Trophoblast cell (in vitro differentiated cells and primary cell): ENCODE results near the gene ST3GAL5.

Experiments
- DNase-seq, 2 donors: peaks; one replicate each; pipeline ENCODE4 v3.0.0-alpha.2; 2016
- H2AFZ ChIP-seq: 2 replicates; pipeline ENCODE4 v1.6.1; 2013; ENCODE audit warnings: low read length, moderate library complexity, mild to moderate bottlenecking; ENCODE audit not compliant: insufficient read depth, poor library complexity
- H2AK5ac ChIP-seq: 2 replicates; pipeline ENCODE4 v1.6.1; 2013; ENCODE audit warnings: mild to moderate bottlenecking, low read length
- H2BK120ac ChIP-seq: 2 replicates; pipeline ENCODE4 v1.6.1; 2013; ENCODE audit warnings: low read length, mild to moderate bottlenecking, moderate library complexity; ENCODE audit not compliant: insufficient read depth, poor library complexity
- H2BK12ac ChIP-seq: 2 replicates; pipeline ENCODE4 v1.6.1; 2013; ENCODE audit warnings: mild to moderate bottlenecking, low read length, moderate library complexity
- H2BK5ac ChIP-seq: 2 replicates; pipeline ENCODE4 v1.6.1; 2013; ENCODE audit warnings: low read length, low read depth, moderate library complexity, mild to moderate bottlenecking; ENCODE audit not compliant: poor library complexity
- H3K14ac ChIP-seq: 2 replicates; pipeline ENCODE4 v1.6.1; 2013; ENCODE audit warnings: mild to moderate bottlenecking, low read length
- H3K18ac ChIP-seq: 2 replicates; pipeline ENCODE4 v1.6.1; 2013; ENCODE audit warnings: mild to moderate bottlenecking, low read length
- H3K23ac ChIP-seq: 2 replicates; pipeline ENCODE4 v1.6.1; 2013; ENCODE audit warnings: low read length
- H3K27ac ChIP-seq: 2 replicates; pipeline ENCODE4 v1.5.1; 2013; ENCODE audit warnings: low read depth, mild to moderate bottlenecking, inconsistent platforms, low read length, moderate library complexity
- H3K27me3 ChIP-seq: 2 replicates; pipeline ENCODE4 v1.6.1; 2013; ENCODE audit warnings: inconsistent platforms, mild to moderate bottlenecking, low read length, moderate library complexity; ENCODE audit not compliant: insufficient read depth
- H3K36me3 ChIP-seq, 2 experiments: 1 replicate in 1 of 2; 2 replicates in 1 of 2; pipeline ENCODE4 v1.6.1; 2013; ENCODE audit warnings: low read length in 2 of 2, mild to moderate bottlenecking in 2 of 2, moderate library complexity in 1 of 2; ENCODE audit not compliant: insufficient read depth in 2 of 2, control insufficient read depth in 1 of 2
- H3K4ac ChIP-seq: 2 replicates; pipeline ENCODE4 v1.6.1; 2013; ENCODE audit warnings: low read depth, mild to moderate bottlenecking, low read length, moderate library complexity
- H3K4me1 ChIP-seq, 2 experiments: 1 replicate in 1 of 2; 2 replicates in 1 of 2; pipeline ENCODE4 v1.6.1; 2013; ENCODE audit warnings: low read length in 2 of 2, mild to moderate bottlenecking in 2 of 2, moderate library complexity in 1 of 2; ENCODE audit not compliant: insufficient read depth in 2 of 2, control insufficient read depth in 1 of 2
- H3K4me2 ChIP-seq: 2 replicates; pipeline ENCODE4 v1.6.1; 2013; ENCODE audit warnings: inconsistent platforms, mild to moderate bottlenecking, low read length, moderate library complexity
- H3K4me3 ChIP-seq: 2 replicates; pipeline ENCODE4 v1.5.1; 2013; ENCODE audit warnings: mild to moderate bottlenecking, low read depth, low read length, inconsistent platforms
- H3K79me1 ChIP-seq: one replicate; pipeline ENCODE4 v1.6.1; 2013; ENCODE audit warnings: low read length
- H3K79me2 ChIP-seq: 2 replicates; pipeline ENCODE4 v1.6.1; 2013; ENCODE audit warnings: low read length, mild to moderate bottlenecking; ENCODE audit not compliant: control insufficient read depth, insufficient read depth, poor library complexity
- H3K9ac ChIP-seq: 2 replicates; pipeline ENCODE4 v1.6.1; 2013; ENCODE audit warnings: mild to moderate bottlenecking, low read length
- H3K9me3 ChIP-seq: 2 replicates; pipeline ENCODE4 v1.6.1; 2013; ENCODE audit warnings: low read depth, mild to moderate bottlenecking, control low read depth, inconsistent platforms, low read length; ENCODE audit not compliant: insufficient read depth
- H4K12ac ChIP-seq: 2 replicates; pipeline ENCODE4 v1.6.1; 2013; ENCODE audit warnings: low read depth, mild to moderate bottlenecking, low read length, moderate library complexity
- H4K8ac ChIP-seq: 2 replicates; pipeline ENCODE4 v1.6.1; 2013; ENCODE audit warnings: low read depth, mild to moderate bottlenecking, low read length, moderate library complexity
- H4K91ac ChIP-seq: one replicate; pipeline ENCODE4 v1.6.1; 2013; ENCODE audit warnings: low read depth, mild to moderate bottlenecking, low read length, moderate library complexity
- WGBS: extraction: QIAGEN DNeasy Blood & Tissue Kit; methylation state at CpG from one replicate; pipeline ENCODE4 v1.1.7; 2013; ENCODE audit warnings: missing lambda C conversion rate; ENCODE audit not compliant: insufficient read length, insufficient coverage; ENCODE audit errors: extremely low coverage; 5-methylcytosine and 5-hydroxymethylcytosine counted together

Gene ST3GAL5

GRCh38 chr2:85878719-85879370 lies 9.9 kb downstream of the ST3GAL5 start:
- H2AK5ac ChIP-seq, result no peak overlapping the region
- no peak overlapping the region for H2AFZ ChIP-seq
- H3K79me2 ChIP-seq, result no peaks in the 10 kb centered on the region
- H3K27me3 ChIP-seq, result no peaks in the 10 kb centered on the region
- H2BK120ac ChIP-seq, result no peak overlapping the region
- H4K8ac ChIP-seq, result no peak overlapping the region
- H3K4ac ChIP-seq, result no peak overlapping the region
- no peak overlapping the region for H3K9ac ChIP-seq
- H3K4me3 ChIP-seq, result no peak overlapping the region
- no peak overlapping the region for H3K18ac ChIP-seq
- WGBS, result no CpG with 5 or more reads among the region's 9 CpGs
- DNase-seq, result no peak
- H3K4me2 ChIP-seq, result no peak overlapping the region
- peaks cover 6% of the 10 kb centered on the region for H3K9me3 ChIP-seq
- H2BK5ac ChIP-seq, result no peak overlapping the region
- H3K27ac ChIP-seq, result no peak overlapping the region
- no peak overlapping the region for H3K23ac ChIP-seq
- peaks cover 0 to 6% of the 10 kb centered on the region in 2 experiments for H3K4me1 ChIP-seq
- no peak overlapping the region for H3K14ac ChIP-seq
- no peak overlapping the region for H4K12ac ChIP-seq
- H3K79me1 ChIP-seq, result no peaks in the 10 kb centered on the region
- H3K36me3 ChIP-seq, result peaks cover 8 to 9% of the 10 kb centered on the region in 2 experiments
- H4K91ac ChIP-seq, result no peak overlapping the region
- no peak overlapping the region for H2BK12ac ChIP-seq

- no peak overlapping the region for H2BK5ac ChIP-seq
- WGBS, result no CpG with 5 or more reads among the region's 8 CpGs
- no peak overlapping the region for H3K4me3 ChIP-seq
- no peak overlapping the region for H4K12ac ChIP-seq
- H3K27ac ChIP-seq, result no peak overlapping the region
- H4K91ac ChIP-seq, result no peak overlapping the region
- no peak overlapping the region for H4K8ac ChIP-seq
- H3K14ac ChIP-seq, result no peak overlapping the region
- H2BK12ac ChIP-seq, result no peak overlapping the region
- no peak overlapping the region for H2AFZ ChIP-seq
- H3K27me3 ChIP-seq, result no peaks in the 10 kb centered on the region
- H3K9me3 ChIP-seq, result no peaks in the 10 kb centered on the region
- H3K36me3 ChIP-seq, result peaks cover 0 to 4% of the 10 kb centered on the region in 2 experiments
- H3K23ac ChIP-seq, result no peak overlapping the region
- no peaks in the 10 kb centered on the region for H3K79me1 ChIP-seq
- H3K4me1 ChIP-seq, result peaks cover 0 to 6% of the 10 kb centered on the region in 2 experiments
- H3K79me2 ChIP-seq, result no peaks in the 10 kb centered on the region
- H2BK120ac ChIP-seq, result no peak overlapping the region
- H3K4ac ChIP-seq, result no peak overlapping the region
- no peak overlapping the region for H3K4me2 ChIP-seq
- H2AK5ac ChIP-seq, result no peak overlapping the region
- no peak overlapping the region for H3K9ac ChIP-seq
- DNase-seq, result no peak
- H3K18ac ChIP-seq, result no peak overlapping the region
Measured at GRCh38 chr2:85875350-85876050, 13.3 kb downstream of the ST3GAL5 start.

DNA sequence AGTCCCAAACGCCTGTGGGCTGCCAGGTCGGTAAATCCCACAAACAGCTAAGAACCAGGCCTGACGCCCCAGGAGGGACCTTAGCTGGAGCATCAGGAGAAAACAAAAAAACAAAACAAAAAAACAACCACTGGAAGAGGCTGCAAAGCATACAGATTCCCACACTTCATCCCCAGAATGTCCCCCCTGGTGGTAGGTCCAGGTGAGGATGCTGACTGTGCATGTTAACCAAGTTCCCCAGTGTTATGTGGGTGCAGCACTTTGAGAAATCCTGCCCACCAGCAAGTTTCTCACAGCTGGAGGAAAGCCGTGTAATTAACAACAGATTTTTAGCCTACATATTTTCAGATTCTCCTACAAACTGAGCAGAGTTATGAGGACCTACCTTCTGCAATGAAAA lies 15.1 kb downstream of the ST3GAL5 start:
- no peak overlapping the region for H3K4me2 ChIP-seq
- H3K9ac ChIP-seq, result no peak overlapping the region
- H2AK5ac ChIP-seq, result no peak overlapping the region
- no peak overlapping the region for H3K4ac ChIP-seq
- no peak overlapping the region for H2BK12ac ChIP-seq
- DNase-seq, result no peak
- no peak overlapping the region for H2AFZ ChIP-seq
- no peak overlapping the region for H4K8ac ChIP-seq
- H4K91ac ChIP-seq, result no peak overlapping the region
- H3K14ac ChIP-seq, result no peak overlapping the region
- H4K12ac ChIP-seq, result no peak overlapping the region
- H3K9me3 ChIP-seq, result no peaks in the 10 kb centered on the region
- H3K27me3 ChIP-seq, result no peaks in the 10 kb centered on the region
- H3K79me1 ChIP-seq, result no peaks in the 10 kb centered on the region
- peaks cover 6 to 9% of the 10 kb centered on the region in 2 experiments for H3K36me3 ChIP-seq
- no peak overlapping the region for H2BK5ac ChIP-seq
- H2BK120ac ChIP-seq, result no peak overlapping the region
- peaks cover 0 to 3% of the 10 kb centered on the region in 2 experiments for H3K4me1 ChIP-seq
- H3K27ac ChIP-seq, result no peak overlapping the region
- no peak overlapping the region for H3K23ac ChIP-seq
- H3K79me2 ChIP-seq, result no peaks in the 10 kb centered on the region
- H3K4me3 ChIP-seq, result no peak overlapping the region
- H3K18ac ChIP-seq, result no peak overlapping the region
- WGBS, result no CpG with 5 or more reads among the region's 4 CpGs

GRCh38 chr2:85872536-85873161 lies 16.1 kb downstream of the ST3GAL5 start:
- no peak overlapping the region for H2BK12ac ChIP-seq
- H3K27me3 ChIP-seq, result no peaks in the 10 kb centered on the region
- no peak overlapping the region for H3K4ac ChIP-seq
- H3K4me3 ChIP-seq, result no peak overlapping the region
- no peak overlapping the region for H4K91ac ChIP-seq
- H3K14ac ChIP-seq, result no peak overlapping the region
- H3K4me2 ChIP-seq, result no peak overlapping the region
- H3K79me1 ChIP-seq, result no peaks in the 10 kb centered on the region
- no peak overlapping the region for H2AK5ac ChIP-seq
- no peak overlapping the region for H3K27ac ChIP-seq
- WGBS, result no CpG with 5 or more reads among the region's 16 CpGs
- H4K8ac ChIP-seq, result no peak overlapping the region
- peaks cover 0 to 2% of the 10 kb centered on the region in 2 experiments for H3K4me1 ChIP-seq
- no peak overlapping the region for H3K18ac ChIP-seq
- no peaks in the 10 kb centered on the region for H3K9me3 ChIP-seq
- H4K12ac ChIP-seq, result no peak overlapping the region
- DNase-seq, result peak in 1 of 2 donors; percentile 62
- H3K9ac ChIP-seq, result peak overlapping the region; percentile 9
- H2AFZ ChIP-seq, result no peak overlapping the region
- H3K79me2 ChIP-seq, result no peaks in the 10 kb centered on the region
- no peak overlapping the region for H2BK120ac ChIP-seq
- peaks cover 6 to 9% of the 10 kb centered on the region in 2 experiments for H3K36me3 ChIP-seq
- no peak overlapping the region for H3K23ac ChIP-seq
- no peak overlapping the region for H2BK5ac ChIP-seq
